ENCODE results near the gene FAM3B.
"Not testable (repeated sequence)": the region's sequence is repeated elsewhere in the genome, so short reads cannot be mapped to it uniquely, and the experiment has no call there.

FAM3B gene

GRCh38 chr21:41302976-41303375 is 13.6 kb upstream of the FAM3B start:
- no peak for TF ChIP-seq HDGF (IDR thresholded peaks at IDR 0.05; ENCODE audit: borderline replicate concordance)
- TF ChIP-seq LEF1 (IDR thresholded peaks at IDR 0.05; ENCODE audit: borderline replicate concordance): no peak
- no peak for TF ChIP-seq ARNT (IDR thresholded peaks at IDR 0.05)
- no peak for TF ChIP-seq TARDBP (IDR thresholded peaks at IDR 0.05)
- TF ChIP-seq L3MBTL2 (conservative IDR thresholded peaks at IDR 0.05): no peak
- no peak for TF ChIP-seq BHLHE40 (IDR thresholded peaks at IDR 0.05; ENCODE audit: borderline replicate concordance)
- no peak for TF ChIP-seq SUZ12 (IDR thresholded peaks at IDR 0.05)
- TF ChIP-seq ELF4 (IDR thresholded peaks at IDR 0.05): no peak
- CTCF ChIA-PET: interaction anchor here (0.6 kb wide), 1 partner anchor 181 kb away, joined by 3 read pairs; no protein-coding TSS in a partner anchor
- POLR2A ChIA-PET: no interaction called here
- DNase-seq (ENCODE audit: extremely low spot score): no peak

DNA sequence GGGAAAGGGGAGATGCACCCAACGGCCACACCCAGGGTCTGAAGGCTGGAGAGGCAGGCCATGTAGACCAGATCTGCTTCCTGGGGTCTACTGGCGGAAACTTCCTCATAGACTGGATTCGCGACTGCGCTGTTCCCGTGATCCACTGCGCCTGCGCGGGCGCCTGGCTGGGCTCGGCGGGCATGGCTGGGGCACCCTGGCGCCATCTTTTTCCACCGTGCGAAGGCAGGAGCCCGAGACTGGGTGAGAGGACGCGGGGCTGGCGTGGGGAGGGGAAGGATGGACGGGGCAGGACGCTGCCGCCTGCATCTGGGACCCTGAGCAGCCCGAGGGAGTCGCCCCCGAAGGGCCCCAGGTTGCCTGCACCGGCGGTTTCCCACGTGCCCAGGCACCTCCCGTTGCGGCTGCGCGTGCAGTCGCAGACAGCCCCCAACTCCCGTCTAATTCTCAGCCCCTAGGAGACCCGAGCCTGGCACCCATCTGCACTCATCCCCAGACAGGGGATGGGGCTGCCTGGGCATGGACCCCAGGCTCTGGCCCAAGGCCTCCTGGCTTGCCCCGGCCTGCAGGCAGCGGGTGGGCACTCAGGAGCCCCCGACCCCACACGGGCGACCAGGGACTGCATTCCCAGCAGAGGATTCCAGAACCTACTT is 12.4 kb upstream of the FAM3B start:
- DNase-seq (ENCODE audit: extremely low spot score): no peak
- ChIA-PET POLR2A (no interaction called here), CTCF (no interaction called here)
- TF ChIP-seq CTBP1 (IDR thresholded peaks at IDR 0.05; ENCODE audit: borderline replicate concordance): no peak
- TF ChIP-seq PKNOX1 (IDR thresholded peaks at IDR 0.05): no peak
- no peak for TF ChIP-seq SP1 (IDR thresholded peaks at IDR 0.05)
- TF ChIP-seq TARDBP (IDR thresholded peaks at IDR 0.05): no peak
- no peak for TF ChIP-seq NFRKB (IDR thresholded peaks at IDR 0.05)
- TF ChIP-seq BHLHE40 (IDR thresholded peaks at IDR 0.05; ENCODE audit: borderline replicate concordance): no peak
- TF ChIP-seq FOXM1 (IDR thresholded peaks at IDR 0.05; ENCODE audit: borderline replicate concordance): no peak
- no peak for TF ChIP-seq FOXK2 (IDR thresholded peaks at IDR 0.05)
- TF ChIP-seq ARNT (IDR thresholded peaks at IDR 0.05): no peak
- TF ChIP-seq SUZ12 (IDR thresholded peaks at IDR 0.05): no peak
- TF ChIP-seq HDGF (IDR thresholded peaks at IDR 0.05; ENCODE audit: borderline replicate concordance): no peak
- no peak for TF ChIP-seq L3MBTL2 (conservative IDR thresholded peaks at IDR 0.05)

DNA sequence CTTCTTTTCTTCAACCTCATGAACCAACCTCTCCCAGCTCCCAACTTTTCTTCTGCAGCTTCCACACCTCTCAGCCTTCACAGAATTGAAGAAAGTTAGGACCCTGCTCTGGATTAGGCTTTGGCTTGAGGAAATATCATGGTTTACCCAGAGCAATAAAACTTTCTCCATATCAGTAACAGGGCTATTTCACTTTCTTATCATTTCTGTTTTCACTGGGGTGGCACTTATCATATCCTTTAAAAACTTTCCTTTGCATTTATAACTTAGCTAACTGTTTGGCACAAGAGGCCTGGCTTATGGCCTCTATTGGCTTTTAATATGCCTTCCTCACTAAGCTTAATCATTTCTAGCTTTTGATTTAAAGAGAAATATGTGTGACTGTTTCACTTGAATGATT is 9.4 kb upstream of the FAM3B start:
- ChIA-PET POLR2A (no interaction called here), CTCF (no interaction called here)
- DNase-seq (ENCODE audit: extremely low spot score): no peak
- TF ChIP-seq ZNF384 (IDR thresholded peaks at IDR 0.05) (no peak), PKNOX1 (IDR thresholded peaks at IDR 0.05) (no peak), FOXA1 (IDR thresholded peaks at IDR 0.05) (no peak), NFRKB (IDR thresholded peaks at IDR 0.05) (no peak), L3MBTL2 (conservative IDR thresholded peaks at IDR 0.05) (no peak), TARDBP (IDR thresholded peaks at IDR 0.05) (no peak), FOXK2 (IDR thresholded peaks at IDR 0.05) (no peak), SUZ12 (IDR thresholded peaks at IDR 0.05) (no peak), BHLHE40 (IDR thresholded peaks at IDR 0.05; ENCODE audit: borderline replicate concordance) (no peak), CTBP1 (IDR thresholded peaks at IDR 0.05; ENCODE audit: borderline replicate concordance) (no peak), FOXM1 (IDR thresholded peaks at IDR 0.05; ENCODE audit: borderline replicate concordance) (no peak), SP1 (IDR thresholded peaks at IDR 0.05) (no peak), LEF1 (IDR thresholded peaks at IDR 0.05; ENCODE audit: borderline replicate concordance) (no peak), HDGF (IDR thresholded peaks at IDR 0.05; ENCODE audit: borderline replicate concordance) (no peak), ARNT (IDR thresholded peaks at IDR 0.05) (no peak), ELF4 (IDR thresholded peaks at IDR 0.05) (no peak)

DNA sequence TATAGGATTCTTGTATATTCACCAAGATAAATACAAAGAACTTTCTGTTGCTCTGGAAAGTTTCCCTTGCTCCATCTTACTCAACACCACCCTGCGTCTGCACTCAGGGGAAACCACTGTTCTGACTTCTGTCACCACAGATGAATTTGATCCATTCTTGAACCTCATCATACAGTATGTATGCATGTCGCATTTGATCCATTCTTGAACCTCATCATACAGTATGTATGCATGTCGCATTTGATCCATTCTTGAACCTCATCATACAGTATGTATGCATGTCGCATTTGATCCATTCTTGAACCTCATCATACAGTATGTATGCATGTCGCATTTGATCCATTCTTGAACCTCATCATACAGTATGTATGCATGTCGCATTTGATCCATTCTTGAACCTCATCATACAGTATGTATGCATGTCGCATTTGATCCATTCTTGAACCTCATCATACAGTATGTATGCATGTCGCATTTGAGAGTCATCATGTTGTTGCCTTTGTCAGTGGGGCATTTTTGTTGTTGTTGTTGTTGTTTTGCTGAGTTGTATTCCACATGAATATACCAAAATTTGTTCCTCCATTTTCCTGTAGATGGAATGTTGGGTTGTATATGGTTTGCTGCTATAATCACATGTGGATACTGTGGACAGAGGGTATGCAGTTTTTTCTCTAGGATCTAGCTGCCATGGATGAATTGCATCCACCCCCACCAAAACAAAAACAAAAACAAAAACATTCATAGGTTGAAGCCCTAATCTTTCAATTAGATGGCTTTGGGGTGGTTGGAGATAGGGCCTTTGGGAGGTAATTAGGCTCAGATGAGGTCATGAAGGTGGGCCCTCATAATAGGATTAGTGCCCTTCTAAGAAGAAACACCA is 3.1 kb upstream of the FAM3B start:
- CTCF ChIA-PET; POLR2A ChIA-PET; DNase-seq (ENCODE audit: extremely low spot score): not testable (repeated sequence)

- no peak for DNase-seq (ENCODE audit: extremely low spot score)
- TF ChIP-seq FOXM1 (IDR thresholded peaks at IDR 0.05; ENCODE audit: borderline replicate concordance) (no peak), SP1 (IDR thresholded peaks at IDR 0.05) (no peak), SUZ12 (IDR thresholded peaks at IDR 0.05) (no peak), NFRKB (IDR thresholded peaks at IDR 0.05) (no peak), HDGF (IDR thresholded peaks at IDR 0.05; ENCODE audit: borderline replicate concordance) (no peak), TARDBP (IDR thresholded peaks at IDR 0.05) (no peak), BHLHE40 (IDR thresholded peaks at IDR 0.05; ENCODE audit: borderline replicate concordance) (no peak), PKNOX1 (IDR thresholded peaks at IDR 0.05) (no peak), ZNF384 (IDR thresholded peaks at IDR 0.05) (no peak), FOXA1 (IDR thresholded peaks at IDR 0.05) (no peak), LEF1 (IDR thresholded peaks at IDR 0.05; ENCODE audit: borderline replicate concordance) (no peak), ELF4 (IDR thresholded peaks at IDR 0.05) (no peak)
- ChIA-PET POLR2A (no interaction called here), CTCF (no interaction called here)
Observed at GRCh38 chr21:41315726-41316125, 875 bp upstream of the FAM3B start.

- CTCF ChIA-PET: no interaction called here
- POLR2A ChIA-PET: no interaction called here
- DNase-seq (ENCODE audit: extremely low spot score): no peak
- TF ChIP-seq ZNF384 (IDR thresholded peaks at IDR 0.05) (no peak), L3MBTL2 (conservative IDR thresholded peaks at IDR 0.05) (no peak), NFRKB (IDR thresholded peaks at IDR 0.05) (no peak), ELF4 (IDR thresholded peaks at IDR 0.05) (no peak)
Observed at GRCh38 chr21:41317063-41317392, 427 bp downstream of the FAM3B start.

All from HEK293T (cell line).